Endometrial microvascular endothelial cells (primary cell): ENCODE measurements around the gene IRF2BP1. TPM values are rescaled to one million over a fixed set of nuclear protein-coding genes. Genes with fewer than 3 reads are reported as not detected.

Experiments used
- in situ Hi-C: cut with HindIII; loops from 2 replicates; pipeline ENCODE4 v1.10.0; 2017; ENCODE audit warnings: low sequenced_read_pairs, low pct_unique_long_range_greater_than_20kb; ENCODE audit errors: inconsistent ontology term
- total RNA-seq: library from RNA; depleted of rRNA; stranded (reverse); fragments of >200 nt; gene quantifications from one replicate; pipeline ENCODE4 v1.2.3, GENCODE V29; 2015; ENCODE audit errors: inconsistent ontology term

The IRF2BP1 gene
- total RNA-seq, 1 donor from 2014 or later, result 13.6 TPM

DNA sequence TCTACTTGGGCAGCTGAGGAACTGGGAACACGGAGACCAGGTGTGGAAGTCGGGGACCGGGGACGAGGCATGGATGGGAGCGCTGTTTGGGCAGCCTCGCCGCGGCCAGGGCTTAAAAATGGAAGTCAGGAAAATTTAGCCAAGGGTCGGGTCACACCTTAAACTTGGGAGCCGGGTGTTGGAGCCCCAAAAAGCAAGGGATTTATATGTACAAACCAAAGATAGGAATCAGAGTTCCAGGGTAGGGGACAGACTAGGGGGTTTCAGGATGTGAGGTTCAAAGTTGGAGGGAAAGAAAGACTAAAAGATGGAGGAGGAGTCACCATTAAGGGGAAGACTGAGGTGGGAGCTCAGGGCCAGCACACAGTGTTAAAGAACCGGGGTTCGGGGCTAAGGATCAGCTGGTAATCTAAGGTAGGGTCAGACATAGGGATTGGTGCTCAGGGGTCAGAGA is 21.3 kb downstream of the IRF2BP1 start:
- in situ Hi-C loops, result no loop called here

DNA sequence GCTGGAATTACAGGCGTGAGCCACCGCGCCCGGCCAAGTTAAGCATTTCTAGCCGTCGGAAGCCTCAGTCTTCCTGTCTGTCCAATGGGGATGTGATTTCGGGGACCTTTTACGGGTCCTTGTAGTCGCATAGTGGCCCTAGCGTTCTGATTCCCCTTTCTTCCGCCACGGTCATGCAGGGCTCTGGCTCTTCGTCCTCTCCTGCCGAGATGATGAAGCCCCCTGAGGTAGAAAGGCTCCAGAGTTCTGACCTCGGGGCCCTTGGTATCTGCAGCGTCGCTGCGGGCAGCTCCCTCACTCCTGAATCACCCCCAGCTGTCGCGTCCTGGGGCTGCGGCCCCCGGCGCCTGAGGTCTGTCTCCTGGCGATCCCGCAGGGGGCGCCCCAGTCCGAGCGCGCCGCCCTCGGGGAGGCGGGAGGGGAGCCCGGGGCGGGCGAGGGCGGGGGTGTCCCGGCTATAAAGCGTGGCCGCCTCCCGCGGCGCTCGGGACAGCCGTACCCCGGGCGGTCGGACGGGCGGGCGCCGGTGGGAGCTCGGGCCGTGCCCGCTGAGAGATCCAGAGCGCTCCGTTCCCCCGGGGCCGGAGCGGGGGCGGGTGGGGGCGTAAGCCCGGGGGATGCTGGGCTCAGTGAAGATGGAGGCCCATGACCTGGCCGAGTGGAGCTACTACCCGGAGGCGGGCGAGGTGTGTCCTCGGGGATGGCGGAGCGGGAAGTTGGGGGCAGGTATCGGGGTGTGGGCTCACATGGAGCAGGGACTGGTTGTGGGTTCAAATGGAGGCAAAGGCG is 21.9 kb downstream of the IRF2BP1 start, which contains the start of gene FOXA3:
Gene FOXA3, plus strand, starts transcription at position 487 of the 789 bp plus-strand sequence. Its CDS starts 131 bp downstream, at position 618.
- in situ Hi-C loops, result no loop called here

DNA sequence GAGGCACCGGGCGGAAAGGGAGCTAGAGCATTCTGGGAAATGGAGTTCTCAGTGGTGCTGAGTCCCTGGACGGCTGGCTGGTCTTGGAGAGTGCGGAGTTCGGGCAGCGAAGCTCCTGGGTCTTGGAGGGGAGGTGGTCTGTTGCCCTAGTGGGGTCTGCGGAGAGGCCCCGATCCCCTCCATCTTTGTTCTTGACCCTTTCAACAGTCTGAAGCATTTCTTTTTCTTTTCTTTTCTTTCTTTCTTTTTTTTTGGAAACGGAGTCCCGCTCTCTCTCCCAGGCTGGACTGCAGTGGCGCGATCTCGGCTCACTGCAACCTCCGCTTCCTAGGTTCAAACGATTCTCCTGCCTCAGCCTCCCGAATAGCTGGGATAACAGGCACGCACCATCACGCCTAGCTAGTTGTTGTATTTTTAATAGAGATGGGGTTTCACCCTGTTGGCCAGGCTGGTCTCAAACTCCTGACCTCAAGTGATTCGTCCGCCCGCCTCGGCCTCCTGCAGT is 22.6 kb downstream of the IRF2BP1 start:
- in situ Hi-C loops, result no loop called here

DNA sequence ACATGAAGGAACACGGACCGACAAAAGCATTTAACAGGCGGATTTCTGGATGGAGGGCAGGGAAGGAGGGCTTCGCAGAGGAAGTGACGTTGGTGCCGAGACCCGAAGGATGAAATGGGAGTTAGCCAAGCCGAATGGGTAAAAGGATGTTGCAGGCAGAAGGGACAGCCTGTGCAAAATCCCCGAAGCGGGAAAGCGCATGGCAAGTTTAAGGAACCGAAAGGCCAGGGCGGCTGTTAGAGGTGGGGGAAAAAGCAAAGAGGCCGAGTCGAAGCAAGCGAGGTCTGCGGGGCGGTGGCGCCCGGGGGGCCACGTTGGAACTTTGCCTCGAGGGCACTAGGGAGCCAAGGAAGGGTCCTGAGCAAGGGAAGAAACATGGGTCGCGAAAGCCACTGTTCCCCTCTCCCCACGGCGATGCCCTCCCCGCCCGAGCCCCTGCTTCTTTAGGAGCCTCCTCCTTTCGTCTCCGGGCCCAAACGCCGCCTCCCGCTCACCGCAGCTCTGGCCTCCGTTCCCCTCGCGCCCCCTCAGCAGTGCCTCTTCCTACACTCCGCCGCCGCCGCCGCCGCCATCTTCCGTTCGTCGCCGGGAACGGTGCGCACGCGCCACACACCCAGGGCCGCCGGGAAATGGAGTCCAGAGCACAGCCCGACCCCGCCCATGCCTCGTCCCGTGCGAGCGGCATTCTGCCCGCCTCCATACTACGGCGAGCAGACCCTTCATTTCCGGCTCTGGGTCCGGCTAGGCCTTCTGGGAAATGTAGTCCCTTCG is 23.2 kb downstream of the IRF2BP1 start, which contains the start of gene SYMPK:
Gene SYMPK, minus strand, starts transcription at position 584 of the 771 bp plus-strand sequence. CDS start 8,652 bp downstream, outside the sequence.
- in situ Hi-C loops, result no loop called here

DNA sequence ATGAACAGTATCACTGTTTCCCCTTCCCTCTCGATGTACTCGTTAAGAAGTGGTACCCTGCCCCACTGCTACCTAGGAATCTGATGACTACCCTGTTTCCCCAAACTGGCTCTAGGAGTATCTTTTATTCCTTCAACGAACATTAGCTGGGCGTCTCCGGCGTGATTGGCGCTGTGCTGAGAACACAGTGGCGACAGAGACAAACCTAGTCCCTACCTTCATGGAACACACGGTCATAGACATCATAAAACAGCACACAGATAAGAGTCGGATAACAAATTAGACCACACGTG is 23.7 kb downstream of the IRF2BP1 start:
- in situ Hi-C loops, result no loop called here

DNA sequence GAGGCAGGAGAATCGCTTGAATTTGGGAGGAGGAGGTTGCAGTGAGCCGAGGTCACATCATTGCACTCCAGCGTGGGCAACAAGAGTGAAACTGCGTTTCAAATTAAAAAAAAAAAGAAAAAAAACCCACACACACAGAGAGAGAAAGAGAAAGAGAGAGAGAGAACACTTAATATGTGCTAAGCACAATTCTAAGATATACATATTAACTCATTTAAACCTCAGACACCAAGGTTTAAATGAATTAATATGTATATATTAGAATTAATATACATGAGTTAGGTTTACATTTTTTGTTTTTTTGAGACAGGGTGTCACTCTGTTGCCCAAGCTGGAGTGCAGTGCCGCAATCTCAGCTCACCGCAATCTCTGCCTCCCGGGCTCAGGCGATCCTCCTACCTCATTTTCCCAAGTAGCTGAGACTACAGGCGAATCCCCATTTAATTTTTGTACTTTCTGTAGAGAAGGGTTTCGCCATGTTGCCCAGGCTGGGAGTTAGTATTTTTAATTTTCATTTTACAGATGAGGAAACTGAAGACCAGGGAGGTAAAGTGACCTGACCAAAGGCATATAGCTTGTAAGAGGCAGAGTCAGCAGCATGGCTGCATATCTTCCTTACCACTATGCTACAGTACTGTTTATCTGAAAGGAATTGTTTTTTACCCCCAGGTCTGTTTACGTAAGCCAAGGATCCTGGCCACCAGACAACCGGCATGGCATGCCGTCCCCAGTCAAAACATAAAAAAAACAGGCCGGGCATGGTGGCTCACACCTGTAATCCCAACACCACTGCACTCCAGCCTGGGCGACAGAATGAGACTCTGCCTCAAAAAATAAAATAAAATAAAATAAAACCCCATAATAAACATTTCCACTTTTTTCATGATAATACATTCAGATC is 25.3 kb downstream of the IRF2BP1 start:
- in situ Hi-C loops, result no loop called here

DNA sequence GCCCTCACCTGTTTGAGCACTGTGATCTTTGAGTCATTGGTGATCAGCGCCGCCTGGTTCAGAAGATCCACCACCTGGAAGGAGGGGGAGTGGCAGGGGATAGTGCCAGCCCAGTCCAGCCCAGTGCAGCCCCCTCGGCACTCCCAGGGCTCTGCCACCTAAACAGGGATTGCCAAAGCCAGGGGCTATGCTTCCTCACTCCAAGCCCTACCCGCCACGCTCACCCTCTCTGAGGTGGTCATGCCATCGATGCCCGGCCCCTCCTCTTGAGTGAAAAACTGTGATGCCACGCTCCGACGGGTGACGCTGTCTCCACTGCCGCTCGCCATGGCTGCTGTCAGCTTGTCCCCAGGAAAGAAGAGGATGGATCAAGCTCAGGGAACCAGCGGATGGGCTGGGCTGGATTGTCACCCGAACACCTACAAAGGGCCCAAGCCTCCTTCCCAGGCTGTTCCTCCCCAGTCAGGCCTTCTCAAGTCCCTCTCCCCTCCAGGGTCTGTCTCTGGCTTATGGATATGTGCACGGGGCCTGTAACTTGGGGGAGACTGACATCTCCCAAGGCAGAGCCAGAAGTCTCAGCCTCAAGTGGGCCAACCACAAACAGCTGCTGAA is 31.7 kb downstream of the IRF2BP1 start:
- in situ Hi-C loops, result no loop called here

DNA sequence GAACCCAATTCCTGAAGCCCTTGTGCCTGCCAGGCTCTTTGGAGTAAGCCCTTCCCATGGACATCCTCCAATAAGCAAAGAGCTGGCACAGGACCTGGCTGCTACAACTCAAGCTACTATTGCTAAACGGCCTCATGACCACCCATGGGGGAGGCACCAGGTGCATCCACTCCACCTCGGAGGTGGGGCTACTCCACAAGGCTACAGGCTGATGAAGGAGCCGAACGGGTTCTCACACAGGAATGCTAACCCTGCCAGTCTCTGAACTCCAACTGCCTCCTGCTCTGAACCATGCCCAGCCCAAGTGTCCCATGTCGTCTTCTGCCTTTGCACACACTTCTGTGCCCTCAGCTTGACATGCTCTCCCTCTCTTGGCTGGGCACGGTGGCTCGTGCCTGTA is 33.0 kb downstream of the IRF2BP1 start:
- in situ Hi-C loops, result no loop called here

DNA sequence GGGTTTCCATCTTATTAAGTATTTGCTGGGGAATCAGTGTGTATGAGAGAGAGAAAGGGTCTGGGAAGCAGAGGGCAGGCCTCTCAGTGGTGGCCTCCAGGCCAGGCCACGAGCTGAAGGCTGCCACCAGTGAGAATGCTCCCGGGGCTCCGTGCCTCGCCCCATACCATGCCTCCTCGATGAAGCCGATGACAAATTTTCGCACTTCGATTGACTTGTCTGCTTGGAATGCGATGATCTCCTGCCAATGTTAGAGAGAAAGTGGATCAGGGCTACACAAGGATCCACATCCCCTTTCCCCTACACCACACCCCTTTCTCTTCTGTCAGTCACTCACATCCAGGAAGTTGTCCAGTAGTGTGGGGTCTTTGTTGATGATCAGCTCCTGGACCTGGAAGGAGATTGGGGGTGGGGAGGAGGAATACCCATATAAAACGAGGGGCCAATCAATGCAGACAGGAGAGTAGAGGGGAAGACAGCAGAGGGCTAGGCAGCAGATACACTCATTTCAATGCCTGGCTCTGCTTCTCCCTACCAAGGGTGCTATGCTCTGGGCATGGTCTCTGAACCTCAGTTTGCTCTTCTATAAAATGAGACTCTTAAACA is 33.7 kb downstream of the IRF2BP1 start:
- in situ Hi-C loops, result no loop called here

DNA sequence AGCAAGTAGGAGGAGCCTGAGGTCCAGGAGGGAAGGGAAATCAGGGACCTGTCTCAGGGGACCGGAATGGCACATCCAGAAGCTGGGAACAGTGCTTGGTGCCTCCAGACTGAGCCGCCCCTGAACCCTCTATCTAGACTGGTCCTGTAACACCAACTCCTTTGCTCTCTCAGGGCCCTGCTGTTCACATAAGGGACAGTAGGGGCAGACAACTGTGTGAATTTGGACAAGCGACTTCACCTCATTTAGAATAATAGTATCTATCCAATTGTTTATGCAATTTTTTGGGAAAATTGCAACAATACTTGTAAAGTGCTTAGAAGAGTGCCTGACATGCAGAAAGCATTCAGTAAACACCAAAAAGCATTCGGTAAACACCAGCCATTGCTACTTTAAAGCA is 37.0 kb downstream of the IRF2BP1 start:
- in situ Hi-C loops, result no loop called here

DNA sequence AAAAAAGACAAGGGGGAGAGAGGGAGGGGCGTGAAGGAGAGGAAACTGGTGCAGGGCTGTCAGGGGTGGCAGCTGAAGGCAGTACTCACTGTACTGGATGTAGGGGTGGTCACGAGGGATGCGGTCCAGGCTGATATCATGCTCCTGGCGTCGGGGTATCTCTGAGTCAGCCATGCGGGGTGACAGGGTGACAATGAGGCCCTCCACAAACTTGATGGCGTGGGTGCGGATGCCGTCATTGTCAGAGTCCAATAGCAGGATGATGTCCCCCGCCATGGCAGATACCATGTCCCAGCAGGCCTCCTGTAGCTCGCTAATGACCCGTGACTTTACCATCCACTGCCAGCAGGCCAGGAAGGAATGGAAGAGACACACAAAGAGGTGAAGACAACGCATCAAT is 38.3 kb downstream of the IRF2BP1 start:
- in situ Hi-C loops, result no loop called here

DNA sequence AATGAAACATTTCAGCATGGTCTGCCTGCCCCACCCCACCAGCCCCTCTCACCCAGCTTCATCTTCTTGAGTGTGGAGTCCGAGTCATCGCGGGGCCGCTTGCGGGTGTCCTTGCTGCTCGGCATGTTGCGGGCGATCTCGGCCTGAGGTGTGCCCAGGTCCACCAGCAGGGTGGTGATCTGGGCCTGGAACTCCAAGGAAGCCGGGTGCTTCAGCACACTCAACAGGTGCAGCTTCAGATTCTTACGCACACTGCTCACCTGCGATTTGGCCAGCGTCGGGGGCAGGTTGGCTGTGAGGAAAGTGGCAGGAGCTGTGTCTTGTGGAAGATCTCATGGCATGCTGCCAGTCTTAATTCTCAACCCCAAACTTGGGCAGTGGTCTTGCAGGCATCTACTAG is 43.7 kb downstream of the IRF2BP1 start:
- in situ Hi-C loops, result no loop called here

DNA sequence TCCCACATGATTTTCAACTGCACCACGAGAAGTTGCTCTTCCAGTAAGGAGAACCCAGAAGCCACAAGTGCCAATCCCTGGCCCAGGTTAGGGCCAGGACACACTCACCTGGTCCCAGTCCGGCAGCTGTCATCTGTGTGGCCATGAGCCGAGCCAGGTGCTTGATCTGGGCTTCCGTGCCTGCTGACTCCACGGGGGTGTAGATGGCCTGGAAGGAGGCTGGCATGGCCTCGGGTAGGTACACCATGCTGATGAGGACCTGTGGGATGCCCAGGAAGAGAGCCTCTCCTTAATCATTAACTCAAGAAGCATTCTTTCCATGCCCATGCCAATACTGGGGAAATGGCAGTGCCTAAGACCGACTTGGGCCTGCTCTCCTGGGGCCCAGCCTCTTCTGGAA is 51.0 kb downstream of the IRF2BP1 start:
- in situ Hi-C loops, result no loop called here

Other genes starting within 250 kb of the IRF2BP1 start
- gene EML2, start 246.7 kb downstream of the IRF2BP1 start, total RNA-seq, result 24.0 TPM
- not detected for gene GIPR, start 217.9 kb downstream of the IRF2BP1 start, total RNA-seq
- gene SNRPD2, start 194.2 kb downstream of the IRF2BP1 start, total RNA-seq, result 239 TPM
- gene QPCTL, start 193.5 kb downstream of the IRF2BP1 start, total RNA-seq, result 21.3 TPM
- gene FBXO46, start 155.2 kb downstream of the IRF2BP1 start, total RNA-seq, result 10.7 TPM
- gene MEIOSIN, start 152.7 kb downstream of the IRF2BP1 start, total RNA-seq, result not detected
- 6.8 TPM for gene SIX5, start 116.9 kb downstream of the IRF2BP1 start, total RNA-seq
- 8.6 TPM for gene DMPK, start 103.7 kb downstream of the IRF2BP1 start, total RNA-seq
- gene DMWD, start 93.3 kb downstream of the IRF2BP1 start, total RNA-seq, result 40.3 TPM
- gene RSPH6A, start 70.8 kb downstream of the IRF2BP1 start, total RNA-seq, result not detected
- 44.8 TPM for gene SYMPK, start 23.0 kb downstream of the IRF2BP1 start, total RNA-seq
- not detected for gene FOXA3, start 21.8 kb downstream of the IRF2BP1 start, total RNA-seq
- gene MYPOP, start 16.5 kb upstream of the IRF2BP1 start, total RNA-seq, result 0.84 TPM
- not detected for gene NANOS2, start 28.6 kb upstream of the IRF2BP1 start, total RNA-seq
- 8.8 TPM for gene NOVA2, start 87.7 kb upstream of the IRF2BP1 start, total RNA-seq
- gene CCDC61, start 109.3 kb upstream of the IRF2BP1 start, total RNA-seq, result 4.9 TPM
- gene PGLYRP1, start 136.9 kb upstream of the IRF2BP1 start, total RNA-seq, result not detected
- not detected for gene IGFL4, start 154.9 kb upstream of the IRF2BP1 start, total RNA-seq
- not detected for gene IGFL3, start 238.5 kb upstream of the IRF2BP1 start, total RNA-seq